ENCODE results near the gene ARSI.

ARSI gene

GRCh38 chr5:150305557-150305956 is 2.9 kb upstream of the ARSI start:
- DNase-seq, result no peak

- DNase-seq, result no peak
Observed at GRCh38 chr5:150305095-150305494, 2.4 kb upstream of the ARSI start.

GRCh38 chr5:150304481-150305081 is 1.9 kb upstream of the ARSI start:
- no peak for DNase-seq

GRCh38 chr5:150303660-150304386 is 1.1 kb upstream of the ARSI start:
- DNase-seq, result no peak

- DNase-seq, result no peak
Observed at GRCh38 chr5:150303070-150303615, 438 bp upstream of the ARSI start.

GRCh38 chr5:150301901-150302300 is 804 bp downstream of the ARSI start:
- no peak for DNase-seq

GRCh38 chr5:150301170-150301505 is 1.6 kb downstream of the ARSI start:
- DNase-seq, result no peak

GRCh38 chr5:150300496-150301169 is 2.1 kb downstream of the ARSI start:
- no peak for DNase-seq

GRCh38 chr5:150299571-150300327 is 3.0 kb downstream of the ARSI start:
- DNase-seq, result no peak

GRCh38 chr5:150298701-150299451 is 3.8 kb downstream of the ARSI start:
- DNase-seq, result no peak

- no peak for DNase-seq
Observed at GRCh38 chr5:150297934-150298595, 4.6 kb downstream of the ARSI start.

- DNase-seq, result no peak
Observed at GRCh38 chr5:150297236-150297890, 5.3 kb downstream of the ARSI start.

GRCh38 chr5:150296496-150296895 is 6.2 kb downstream of the ARSI start:
- DNase-seq, result no peak

- DNase-seq, result no peak
Observed at GRCh38 chr5:150295741-150296486, 6.8 kb downstream of the ARSI start.

GRCh38 chr5:150295172-150295634 is 7.5 kb downstream of the ARSI start:
- DNase-seq, result no peak

- DNase-seq, result no peak
Observed at GRCh38 chr5:150294551-150295071, 8.1 kb downstream of the ARSI start.

- DNase-seq, result no peak
Observed at GRCh38 chr5:150293091-150293941, 9.4 kb downstream of the ARSI start.

- DNase-seq, result no peak
Observed at GRCh38 chr5:150291388-150292385, 11.0 kb downstream of the ARSI start.
